HEK293 (cell line): ENCODE results near the gene DPCD.

Experiments
- CTCF ChIA-PET: fragments of 350-600 bp; formaldehyde crosslinking; extraction: SDS; loops from one replicate; lab custom pipeline; 2021; ENCODE audit warnings: antibody characterized with exemption; lab: Yijun Ruan, JAX
- POLR2A ChIA-PET: fragments of 300-600 bp; formaldehyde crosslinking; extraction: SDS; loops from one replicate; lab custom pipeline; 2020; ENCODE audit warnings: antibody characterized with exemption, inconsistent platforms; lab: Yijun Ruan, JAX
- H3K27ac ChIP-seq: fragments of 200-500 bp; sonication (Bioruptor generic); 2 replicates; pipeline ENCODE4 v1.5.1; 2014; ENCODE audit warnings: low read depth, low read length, control low read depth, inconsistent platforms; ENCODE audit errors: extremely low read depth
- H3K36me3 ChIP-seq, 2 experiments: fragments of 200-500 bp in 1 of 2; sonication (Bioruptor generic) in 1 of 2; 1 replicate in 1 of 2; 2 replicates in 1 of 2; pipeline ENCODE4 v1.5.1; 2014 to 2017; ENCODE audit warnings: inconsistent platforms in 2 of 2, low read length in 2 of 2; ENCODE audit not compliant: control insufficient read depth in 2 of 2, insufficient read depth in 1 of 2
- H3K4me1 ChIP-seq: fragments of 200-500 bp; sonication (Bioruptor generic); 2 replicates; pipeline ENCODE4 v1.5.1; 2014; ENCODE audit warnings: mild to moderate bottlenecking, low read length, inconsistent platforms; ENCODE audit not compliant: control insufficient read depth, insufficient read depth
- H3K4me3 ChIP-seq: 2 replicates; pipeline ENCODE4 v1.5.1; 2011; ENCODE audit warnings: low read depth, mild to moderate bottlenecking, control low read depth, low read length, moderate library complexity
- H3K9me3 ChIP-seq: fragments of 200-500 bp; sonication (Bioruptor generic); 2 replicates; pipeline ENCODE4 v1.5.1; 2014; ENCODE audit warnings: low read depth, low read length, inconsistent platforms; ENCODE audit not compliant: control insufficient read depth, insufficient read depth
- EGR2 ChIP-seq: fragments of 450-650 bp; formaldehyde crosslinking; IDR thresholded peaks from 2 replicates; pipeline ENCODE4 v1.5.1; 2016; ENCODE audit warnings: low read depth, missing biosample characterization, missing genetic modification characterization
- GLI4 ChIP-seq: fragments of 450-650 bp; formaldehyde crosslinking; IDR thresholded peaks from 2 replicates; pipeline ENCODE4 v1.5.1; 2016; ENCODE audit warnings: missing biosample characterization, missing genetic modification characterization
- HOXC10 ChIP-seq: sonication (generic); formaldehyde crosslinking; IDR thresholded peaks from 2 replicates; pipeline ENCODE4 v1.8.1; 2023; ENCODE audit warnings: mild to moderate bottlenecking, missing genetic modification reagents
- HOXD13 ChIP-seq: sonication (generic); formaldehyde crosslinking; IDR thresholded peaks from 2 replicates; pipeline ENCODE4 v1.8.0; 2022; ENCODE audit warnings: missing genetic modification reagents, borderline replicate concordance
- KLF17 ChIP-seq: fragments of 450-650 bp; formaldehyde crosslinking; IDR thresholded peaks from 2 replicates; pipeline ENCODE4 v1.5.1; 2016; ENCODE audit warnings: missing biosample characterization, missing genetic modification characterization
- KLF8 ChIP-seq: fragments of 450-650 bp; formaldehyde crosslinking; IDR thresholded peaks from 2 replicates; pipeline ENCODE4 v1.5.1; 2016; ENCODE audit warnings: missing biosample characterization, missing genetic modification characterization
- OSR2 ChIP-seq: fragments of 450-650 bp; formaldehyde crosslinking; IDR thresholded peaks from 2 replicates; pipeline ENCODE4 v1.5.1; 2016; ENCODE audit warnings: missing biosample characterization, missing genetic modification characterization
- SCRT1 ChIP-seq: fragments of 450-650 bp; formaldehyde crosslinking; IDR thresholded peaks from 2 replicates; pipeline ENCODE4 v1.5.1; 2016; ENCODE audit warnings: missing biosample characterization, missing genetic modification characterization, borderline replicate concordance
- TRIM28 ChIP-seq: IDR thresholded peaks from 2 replicates; pipeline ENCODE4 v1.6.1; 2011; ENCODE audit warnings: low read length, control low read depth, borderline replicate concordance
- ZBTB1 ChIP-seq: fragments of 450-650 bp; formaldehyde crosslinking; IDR thresholded peaks from 2 replicates; pipeline ENCODE4 v1.5.1; 2016; ENCODE audit warnings: missing biosample characterization, missing genetic modification characterization
- ZBTB6 ChIP-seq: fragments of 450-650 bp; formaldehyde crosslinking; IDR thresholded peaks from 2 replicates; pipeline ENCODE4 v1.5.1; 2017; ENCODE audit warnings: missing biosample characterization, missing genetic modification characterization
- ZBTB8A ChIP-seq: fragments of 450-650 bp; formaldehyde crosslinking; IDR thresholded peaks from 2 replicates; pipeline ENCODE4 v1.5.1; 2016; ENCODE audit warnings: missing biosample characterization, missing genetic modification characterization
- ZFHX2 ChIP-seq: fragments of 450-650 bp; formaldehyde crosslinking; conservative IDR thresholded peaks from 2 replicates; pipeline ENCODE4 v1.5.1; 2016; ENCODE audit warnings: missing biosample characterization, missing genetic modification characterization
- ZFP41 ChIP-seq: fragments of 450-650 bp; formaldehyde crosslinking; IDR thresholded peaks from 2 replicates; pipeline ENCODE4 v1.5.1; 2016; ENCODE audit warnings: missing biosample characterization, missing genetic modification characterization, borderline replicate concordance
- ZIC2 ChIP-seq: fragments of 450-650 bp; formaldehyde crosslinking; IDR thresholded peaks from 2 replicates; pipeline ENCODE4 v1.5.1; 2016; ENCODE audit warnings: missing biosample characterization, missing genetic modification characterization
- ZNF24 ChIP-seq: fragments of 450-650 bp; formaldehyde crosslinking; IDR thresholded peaks from 2 replicates; pipeline ENCODE4 v1.5.1; 2016; ENCODE audit warnings: missing biosample characterization, missing genetic modification characterization
- ZNF302 ChIP-seq: fragments of 450-650 bp; formaldehyde crosslinking; IDR thresholded peaks from 2 replicates; pipeline ENCODE4 v1.5.1; 2016; ENCODE audit warnings: missing biosample characterization, missing genetic modification characterization, low read depth
- ZNF549 ChIP-seq: fragments of 450-650 bp; IDR thresholded peaks from 2 replicates; pipeline ENCODE4 v1.5.1; 2018; ENCODE audit warnings: missing biosample characterization, missing genetic modification characterization, mild to moderate bottlenecking, inconsistent platforms, moderate library complexity
- ZNF596 ChIP-seq: fragments of 450-650 bp; IDR thresholded peaks from 2 replicates; pipeline ENCODE4 v1.5.0; 2018; ENCODE audit warnings: missing biosample characterization, mild to moderate bottlenecking, missing genetic modification characterization, moderate library complexity
- ZNF654 ChIP-seq: fragments of 450-650 bp; formaldehyde crosslinking; IDR thresholded peaks from 2 replicates; pipeline ENCODE4 v1.5.1; 2016; ENCODE audit warnings: low read depth, missing biosample characterization, missing genetic modification characterization
- ZNF707 ChIP-seq: fragments of 450-650 bp; formaldehyde crosslinking; IDR thresholded peaks from 2 replicates; pipeline ENCODE4 v1.5.1; 2016; ENCODE audit warnings: missing biosample characterization, missing genetic modification characterization
- ZNF785 ChIP-seq: fragments of 450-650 bp; formaldehyde crosslinking; IDR thresholded peaks from 2 replicates; pipeline ENCODE4 v1.5.1; 2016; ENCODE audit warnings: missing biosample characterization, missing genetic modification characterization
- TF ChIP-seq, protein P1 (sequence below): fragments of 450-650 bp; formaldehyde crosslinking; IDR thresholded peaks from 2 replicates; pipeline ENCODE4 v1.5.1; 2016; ENCODE audit warnings: missing biosample characterization, missing genetic modification characterization, low read depth
- TF ChIP-seq, protein P2 (sequence below): fragments of 450-650 bp; formaldehyde crosslinking; IDR thresholded peaks from 2 replicates; pipeline ENCODE4; 2016; ENCODE audit warnings: missing biosample characterization, missing genetic modification characterization
- TF ChIP-seq, protein P3 (sequence below): fragments of 450-650 bp; formaldehyde crosslinking; IDR thresholded peaks from 2 replicates; pipeline ENCODE4 v1.5.1; 2016; ENCODE audit warnings: missing biosample characterization, missing genetic modification characterization
- TF ChIP-seq, protein P4 (sequence below): fragments of 450-650 bp; formaldehyde crosslinking; IDR thresholded peaks from 2 replicates; pipeline ENCODE4 v1.5.1; 2016; ENCODE audit warnings: missing biosample characterization, missing genetic modification characterization, low read depth

DPCD gene

DNA sequence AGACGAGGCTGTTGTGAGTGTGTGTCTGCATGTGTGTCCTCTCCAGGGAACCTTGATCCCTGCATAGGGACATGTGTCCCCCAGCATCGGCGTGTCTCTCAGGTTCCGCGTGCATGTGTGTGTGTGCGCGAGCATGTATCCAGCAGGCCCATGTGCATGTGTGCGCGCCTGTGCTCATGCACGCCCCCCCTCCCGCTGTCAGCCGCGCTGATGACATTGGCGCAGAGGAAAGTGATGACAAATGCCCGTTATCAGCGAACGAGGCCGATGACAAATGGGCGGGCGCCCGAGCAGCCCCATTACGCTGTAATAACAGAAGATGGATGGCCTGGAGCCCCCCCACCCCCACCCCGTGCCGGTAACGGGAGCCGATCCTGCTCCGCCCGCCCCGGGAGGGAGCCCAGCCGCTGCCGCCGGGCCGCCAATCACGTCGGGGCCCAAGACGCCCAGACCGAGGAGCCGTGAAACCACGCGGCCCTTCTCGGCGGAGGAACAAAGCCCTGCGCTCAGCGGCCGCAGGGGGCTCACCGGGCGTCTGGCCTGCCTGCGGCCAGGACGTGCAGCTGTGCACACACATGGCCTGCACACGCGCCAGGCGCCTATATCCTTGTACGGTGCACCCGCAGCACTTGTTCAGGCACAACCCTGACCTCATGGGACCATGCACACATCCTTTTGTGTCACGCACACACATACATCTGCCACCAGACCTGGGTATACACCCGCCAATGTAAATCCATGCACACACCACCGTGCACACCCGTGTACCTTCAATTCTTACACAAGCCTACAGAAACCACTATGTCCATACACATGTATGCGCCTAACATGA is 21.6 kb upstream of the DPCD start (continued):
- TF ChIP-seq KLF17 (tag by site-specific recombination) = peak; percentile 76
- no peak for TF ChIP-seq ZNF707 (tag by site-specific recombination)
- TF ChIP-seq ZNF596 (tag by site-specific recombination) = 0 out of 2 replicates have a peak, but pooled peaks have one; percentile 28
- peak; percentile 47; the same call in 1 of the 2 replicates for TF ChIP-seq ZNF24 (tag by site-specific recombination)
- TF ChIP-seq ZIC2 (tag by site-specific recombination) = peak; percentile 84
- no peak for TF ChIP-seq GLI4 (tag by site-specific recombination)
- TF ChIP-seq KLF8 (tag by site-specific recombination) = peak; percentile 42; the same call in 1 of the 2 replicates
- no peak for TF ChIP-seq ZNF302 (tag by site-specific recombination)
- no peak for TF ChIP-seq HOXC10 (CRISPR knock-in tag)
- TF ChIP-seq ZFP41 (tag by site-specific recombination) = no peak
- TF ChIP-seq ZBTB8A (tag by site-specific recombination) = peak; percentile 90
- TF ChIP-seq, protein P1, sequence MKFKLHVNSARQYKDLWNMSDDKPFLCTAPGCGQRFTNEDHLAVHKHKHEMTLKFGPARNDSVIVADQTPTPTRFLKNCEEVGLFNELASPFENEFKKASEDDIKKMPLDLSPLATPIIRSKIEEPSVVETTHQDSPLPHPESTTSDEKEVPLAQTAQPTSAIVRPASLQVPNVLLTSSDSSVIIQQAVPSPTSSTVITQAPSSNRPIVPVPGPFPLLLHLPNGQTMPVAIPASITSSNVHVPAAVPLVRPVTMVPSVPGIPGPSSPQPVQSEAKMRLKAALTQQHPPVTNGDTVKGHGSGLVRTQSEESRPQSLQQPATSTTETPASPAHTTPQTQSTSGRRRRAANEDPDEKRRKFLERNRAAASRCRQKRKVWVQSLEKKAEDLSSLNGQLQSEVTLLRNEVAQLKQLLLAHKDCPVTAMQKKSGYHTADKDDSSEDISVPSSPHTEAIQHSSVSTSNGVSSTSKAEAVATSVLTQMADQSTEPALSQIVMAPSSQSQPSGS (tag by site-specific recombination) = peak; percentile 41; the same call in 1 of the 2 replicates
- TF ChIP-seq OSR2 = peak; percentile 69
- TF ChIP-seq TRIM28 = no peak
- TF ChIP-seq ZBTB6 = 0 out of 2 replicates have a peak, but pooled peaks have one; percentile 12
- TF ChIP-seq, protein P2, sequence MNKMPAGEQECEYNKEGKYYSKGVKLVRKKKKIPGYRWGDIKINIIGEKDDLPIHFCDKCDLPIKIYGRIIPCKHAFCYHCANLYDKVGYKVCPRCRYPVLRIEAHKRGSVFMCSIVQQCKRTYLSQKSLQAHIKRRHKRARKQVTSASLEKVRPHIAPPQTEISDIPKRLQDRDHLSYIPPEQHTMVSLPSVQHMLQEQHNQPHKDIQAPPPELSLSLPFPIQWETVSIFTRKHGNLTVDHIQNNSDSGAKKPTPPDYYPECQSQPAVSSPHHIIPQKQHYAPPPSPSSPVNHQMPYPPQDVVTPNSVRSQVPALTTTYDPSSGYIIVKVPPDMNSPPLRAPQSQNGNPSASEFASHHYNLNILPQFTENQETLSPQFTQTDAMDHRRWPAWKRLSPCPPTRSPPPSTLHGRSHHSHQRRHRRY (tag by site-specific recombination) = no peak

DNA sequence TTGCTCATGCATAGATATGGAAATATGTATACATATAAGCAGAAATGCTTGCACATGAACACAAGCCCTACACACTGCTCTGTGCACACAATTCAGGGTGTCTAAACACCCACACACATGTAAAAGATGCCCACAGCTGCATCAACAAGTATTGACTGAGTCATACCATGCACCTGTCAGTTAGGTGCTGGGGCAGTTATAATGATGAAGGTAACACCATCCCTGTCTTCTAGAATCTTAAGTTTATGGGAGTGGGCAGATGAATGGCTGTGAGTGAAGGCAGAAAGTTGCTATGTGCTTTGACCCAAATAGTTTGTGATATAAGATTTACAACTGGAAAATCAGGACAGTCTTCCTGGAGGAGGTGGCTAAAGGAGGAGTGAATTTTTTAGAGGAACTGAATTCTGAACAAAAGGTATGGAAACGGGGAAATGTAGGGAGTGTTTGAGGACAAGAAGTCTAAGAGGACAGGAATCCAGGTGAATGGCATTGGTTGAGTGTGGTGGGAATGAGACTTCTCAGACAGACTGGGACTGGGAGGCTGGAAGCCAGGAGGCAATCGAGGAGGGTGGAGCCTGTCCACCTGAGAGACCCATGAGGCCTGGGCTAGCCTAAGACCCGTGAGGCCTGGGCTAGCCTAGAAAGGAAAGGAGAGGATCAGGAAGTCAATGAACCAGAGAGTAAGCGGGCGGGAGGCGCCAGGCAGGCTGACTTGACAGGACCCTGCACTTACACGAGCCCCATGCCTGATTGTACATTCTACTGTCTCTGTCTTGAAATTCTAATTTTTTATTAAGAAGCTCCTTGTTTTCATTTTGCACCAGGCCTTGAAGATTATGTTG is 20.7 kb upstream of the DPCD start:
- Histone ChIP-seq H3K27ac (no peak overlapping the region), H3K4me1 (peaks cover 3% of the 10 kb centered on the region), H3K36me3 (no peaks in the 10 kb centered on the region), H3K4me3 (no peak overlapping the region), H3K9me3 (no peaks in the 10 kb centered on the region)
- ChIA-PET CTCF (interaction anchor here (0.6 to 1.6 kb wide), 6 partner anchors 15 to 406 kb away, joined by 3 to 16 read pairs (median 3); no protein-coding TSS in a partner anchor), POLR2A (interaction anchor here (0.6 kb wide), 1 partner anchor 272 kb away, joined by 3 read pairs; no protein-coding TSS in a partner anchor)
- no peak for TF ChIP-seq ZNF654 (tag by site-specific recombination)
- TF ChIP-seq, protein P3, sequence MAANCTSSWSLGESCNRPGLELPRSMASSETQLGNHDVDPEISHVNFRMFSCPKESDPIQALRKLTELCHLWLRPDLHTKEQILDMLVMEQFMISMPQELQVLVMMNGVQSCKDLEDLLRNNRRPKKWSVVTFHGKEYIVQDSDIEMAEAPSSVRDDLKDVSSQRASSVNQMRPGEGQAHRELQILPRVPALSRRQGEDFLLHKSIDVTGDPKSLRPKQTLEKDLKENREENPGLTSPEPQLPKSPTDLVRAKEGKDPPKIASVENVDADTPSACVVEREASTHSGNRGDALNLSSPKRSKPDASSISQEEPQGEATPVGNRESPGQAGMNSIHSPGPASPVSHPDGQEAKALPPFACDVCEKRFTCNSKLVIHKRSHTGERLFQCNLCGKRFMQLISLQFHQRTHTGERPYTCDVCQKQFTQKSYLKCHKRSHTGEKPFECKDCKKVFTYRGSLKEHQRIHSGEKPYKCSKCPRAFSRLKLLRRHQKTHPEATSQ (tag by site-specific recombination) = 0 out of 2 replicates have a peak, but pooled peaks have one; percentile 35
- TF ChIP-seq ZNF785 (tag by site-specific recombination) = no peak
- TF ChIP-seq ZNF549 (tag by site-specific recombination) = no peak
- TF ChIP-seq SCRT1 (tag by site-specific recombination) = peak; percentile 41; the same call in 1 of the 2 replicates
- TF ChIP-seq ZBTB8A (tag by site-specific recombination) = no peak
- TF ChIP-seq, protein P4, sequence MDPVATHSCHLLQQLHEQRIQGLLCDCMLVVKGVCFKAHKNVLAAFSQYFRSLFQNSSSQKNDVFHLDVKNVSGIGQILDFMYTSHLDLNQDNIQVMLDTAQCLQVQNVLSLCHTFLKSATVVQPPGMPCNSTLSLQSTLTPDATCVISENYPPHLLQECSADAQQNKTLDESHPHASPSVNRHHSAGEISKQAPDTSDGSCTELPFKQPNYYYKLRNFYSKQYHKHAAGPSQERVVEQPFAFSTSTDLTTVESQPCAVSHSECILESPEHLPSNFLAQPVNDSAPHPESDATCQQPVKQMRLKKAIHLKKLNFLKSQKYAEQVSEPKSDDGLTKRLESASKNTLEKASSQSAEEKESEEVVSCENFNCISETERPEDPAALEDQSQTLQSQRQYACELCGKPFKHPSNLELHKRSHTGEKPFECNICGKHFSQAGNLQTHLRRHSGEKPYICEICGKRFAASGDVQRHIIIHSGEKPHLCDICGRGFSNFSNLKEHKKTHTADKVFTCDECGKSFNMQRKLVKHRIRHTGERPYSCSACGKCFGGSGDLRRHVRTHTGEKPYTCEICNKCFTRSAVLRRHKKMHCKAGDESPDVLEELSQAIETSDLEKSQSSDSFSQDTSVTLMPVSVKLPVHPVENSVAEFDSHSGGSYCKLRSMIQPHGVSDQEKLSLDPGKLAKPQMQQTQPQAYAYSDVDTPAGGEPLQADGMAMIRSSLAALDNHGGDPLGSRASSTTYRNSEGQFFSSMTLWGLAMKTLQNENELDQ (tag by site-specific recombination) = no peak
- TF ChIP-seq EGR2 (tag by site-specific recombination) = 0 out of 2 replicates have a peak, but pooled peaks have one; percentile 33
- peak; percentile 78 for TF ChIP-seq ZFHX2 (tag by site-specific recombination)
- TF ChIP-seq HOXD13 (CRISPR knock-in tag) = no peak
- TF ChIP-seq ZBTB1 (tag by site-specific recombination) = no peak
